GM18868 (cell line): ENCODE measurements around the gene PPM1H.
"Not testable (repeated sequence)": the region's sequence is repeated elsewhere in the genome, so short reads cannot be mapped to it uniquely, and the experiment has no call there.

Source experiments
- ATAC-seq: cut with Tn5 transposase; IDR thresholded peaks from one replicate; pipeline ENCODE4 v1.9.1; 2021; ENCODE audit warnings: mild to moderate bottlenecking, moderate library complexity; ENCODE audit not compliant: unreplicated experiment

Gene PPM1H

GRCh38 chr12:62910549-62911169, 24.3 kb downstream of the PPM1H start:
- ATAC-seq = no peak

DNA sequence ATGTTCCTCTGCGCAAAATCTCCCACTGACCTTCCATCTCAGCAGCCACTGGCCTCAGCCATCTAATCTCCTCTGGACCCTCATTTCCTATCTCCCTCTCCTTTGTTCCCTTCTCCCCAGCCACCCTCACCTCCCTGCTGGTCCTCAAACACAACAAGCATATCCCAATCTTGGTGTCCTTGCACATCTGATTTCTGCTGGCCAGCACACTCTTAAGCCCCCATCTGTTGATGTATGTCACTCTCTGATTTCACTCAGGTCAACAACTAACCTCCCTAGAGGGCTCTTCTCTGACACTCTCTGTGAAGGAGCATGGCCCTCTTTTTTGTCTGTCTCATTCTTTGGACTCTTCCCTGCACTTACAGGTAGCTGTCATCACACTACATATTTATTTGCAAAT, 25.6 kb downstream of the PPM1H start:
- no peak for ATAC-seq

DNA sequence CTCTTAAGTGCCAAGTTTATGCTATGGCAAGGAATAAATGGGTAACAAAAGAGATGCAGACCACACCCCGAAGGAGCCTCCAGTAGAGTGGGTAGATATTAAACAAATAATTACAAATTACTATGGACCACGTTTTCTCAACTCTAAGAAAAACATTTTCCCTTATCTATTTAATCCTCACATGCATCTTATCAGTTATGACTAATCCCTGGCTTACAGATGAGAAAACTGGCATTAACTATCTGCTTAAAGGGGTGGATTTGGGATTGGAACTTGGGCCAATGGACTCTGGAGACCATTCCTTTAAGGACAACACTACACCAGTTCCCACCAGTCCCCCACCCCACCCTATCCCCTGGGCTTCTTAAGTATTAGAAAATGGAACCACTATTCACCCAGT, 26.3 kb downstream of the PPM1H start:
- ATAC-seq = no peak

DNA sequence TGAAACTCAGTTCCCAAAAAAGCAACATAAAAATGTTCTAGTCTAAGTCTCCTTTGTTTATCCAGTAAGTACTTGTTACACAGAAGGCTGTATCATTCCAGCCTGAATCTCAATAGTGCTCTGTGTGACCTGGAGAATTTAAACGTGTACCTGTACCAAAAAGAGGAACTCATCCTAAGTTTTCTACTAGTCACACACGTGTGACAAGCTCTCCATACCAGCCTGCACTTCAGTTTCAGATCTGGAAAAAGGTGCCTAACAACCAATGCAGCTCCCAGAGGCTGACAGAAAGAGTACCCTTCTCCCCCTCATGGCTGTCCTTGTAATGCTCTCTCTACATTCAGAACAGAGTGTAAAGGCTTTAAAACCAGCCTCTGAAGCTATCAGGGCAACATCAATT, 27.4 kb downstream of the PPM1H start:
- ATAC-seq = no peak

- ATAC-seq = no peak
These were observed 27.9 kb downstream of the PPM1H start for GRCh38 chr12:62907078-62907477.

GRCh38 chr12:62903151-62903550, 31.8 kb downstream of the PPM1H start:
- ATAC-seq = no peak

- ATAC-seq = no peak
These were observed 34.2 kb downstream of the PPM1H start for GRCh38 chr12:62900686-62901272.

GRCh38 chr12:62899568-62900390, 35.2 kb downstream of the PPM1H start:
- ATAC-seq = no peak

DNA sequence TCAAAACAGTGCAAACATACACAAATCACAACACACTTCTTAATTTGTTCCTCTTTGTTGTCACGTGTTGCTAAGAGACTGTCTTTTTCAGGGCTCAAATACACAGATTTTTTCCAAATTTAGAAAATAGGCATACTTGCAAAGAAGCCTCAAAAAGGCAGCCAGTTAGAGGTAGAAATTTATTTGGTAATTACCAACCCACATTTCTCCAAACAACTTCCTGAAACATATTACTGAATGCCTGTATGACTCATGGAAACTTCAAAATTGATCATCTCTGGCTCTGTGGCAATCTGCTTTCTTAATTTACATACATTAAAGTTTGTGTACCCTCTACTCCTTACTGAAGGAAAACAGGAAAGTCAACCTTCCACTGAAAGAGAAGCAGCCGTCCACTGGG, 36.4 kb downstream of the PPM1H start:
- peak; percentile 48 for ATAC-seq

DNA sequence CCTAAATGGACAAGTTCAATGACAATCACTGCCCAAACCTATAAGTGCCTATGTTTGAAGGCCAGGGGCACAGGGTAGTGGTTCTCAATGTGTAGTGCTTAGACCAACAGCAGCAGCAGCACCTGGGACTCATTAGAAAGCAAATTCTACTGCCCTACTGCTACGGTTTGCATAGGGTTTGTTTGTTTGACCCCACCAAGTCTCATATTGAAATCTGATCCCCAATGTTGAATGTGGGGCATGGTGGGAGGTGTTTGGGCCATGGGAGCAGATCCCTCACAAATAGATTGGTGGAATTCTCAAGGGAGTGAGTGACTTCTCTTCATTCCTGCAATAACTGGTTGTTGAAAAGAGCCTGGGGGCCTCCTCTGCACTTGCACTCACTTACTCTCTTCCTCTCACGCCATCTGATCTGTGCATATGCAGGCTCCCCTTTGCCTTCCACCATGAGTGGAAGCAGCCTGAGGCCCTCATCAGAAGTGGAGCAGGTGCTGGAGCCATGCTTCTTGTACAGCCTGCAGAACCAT, 39.5 kb downstream of the PPM1H start:
- no peak for ATAC-seq

DNA sequence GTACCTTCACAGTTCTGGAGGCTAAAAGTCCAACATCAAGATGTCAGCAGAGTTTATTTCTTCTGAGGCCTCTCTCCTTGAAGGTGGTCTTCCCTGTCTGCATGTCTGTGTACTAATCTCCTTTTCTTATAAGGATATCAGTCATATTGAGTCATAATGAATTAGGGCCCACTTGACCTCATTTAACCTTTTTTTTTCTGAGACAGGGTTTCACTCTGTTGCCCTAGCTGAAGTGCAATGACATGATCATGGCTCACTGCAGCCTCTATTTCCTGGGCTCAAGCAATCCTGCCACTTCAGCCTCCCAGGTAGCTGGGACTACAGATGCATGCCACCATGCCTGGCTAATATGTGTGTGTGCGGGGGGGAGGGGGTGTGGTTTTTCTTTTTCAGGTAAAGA, 41.7 kb downstream of the PPM1H start:
- ATAC-seq = peak; percentile 25

DNA sequence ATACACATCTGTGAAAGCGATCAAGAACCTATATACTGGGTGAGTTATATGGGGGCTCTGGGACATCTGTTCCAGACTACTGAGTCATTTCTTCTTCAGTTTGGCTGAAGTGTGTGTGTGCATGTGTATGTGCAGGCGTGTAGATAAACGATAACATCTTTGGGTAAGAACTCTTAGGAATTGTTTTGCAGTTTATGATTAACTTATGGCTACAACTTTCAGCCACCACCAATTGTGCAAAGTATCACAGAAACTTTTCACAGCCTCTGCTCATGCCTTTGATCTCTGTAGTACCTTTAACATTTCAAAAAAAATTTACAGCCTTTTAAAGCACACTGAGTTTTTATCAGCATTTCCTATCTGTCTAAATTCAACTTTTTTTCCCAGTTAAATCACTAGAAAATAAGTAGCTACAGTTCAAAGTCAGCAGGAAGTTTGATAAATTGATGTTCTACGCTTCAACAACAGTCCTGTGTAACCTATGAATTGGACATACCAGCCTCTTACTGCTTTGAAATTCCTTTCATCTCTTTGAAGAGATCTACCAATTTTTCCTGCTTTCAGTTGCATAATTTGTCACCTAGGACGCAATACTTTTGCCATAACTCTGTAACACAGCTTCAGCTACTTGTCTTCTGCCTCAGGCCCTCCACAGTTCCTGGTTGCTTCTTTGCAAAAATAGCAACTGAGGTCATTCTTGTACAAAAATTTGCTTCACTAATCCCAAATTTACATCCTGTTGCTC, 43.0 kb downstream of the PPM1H start:
- peak; percentile 49 for ATAC-seq

GRCh38 chr12:62888454-62889110, 46.4 kb downstream of the PPM1H start:
- ATAC-seq = no peak

- no peak for ATAC-seq
These were observed 48.2 kb downstream of the PPM1H start for GRCh38 chr12:62886796-62887195.

DNA sequence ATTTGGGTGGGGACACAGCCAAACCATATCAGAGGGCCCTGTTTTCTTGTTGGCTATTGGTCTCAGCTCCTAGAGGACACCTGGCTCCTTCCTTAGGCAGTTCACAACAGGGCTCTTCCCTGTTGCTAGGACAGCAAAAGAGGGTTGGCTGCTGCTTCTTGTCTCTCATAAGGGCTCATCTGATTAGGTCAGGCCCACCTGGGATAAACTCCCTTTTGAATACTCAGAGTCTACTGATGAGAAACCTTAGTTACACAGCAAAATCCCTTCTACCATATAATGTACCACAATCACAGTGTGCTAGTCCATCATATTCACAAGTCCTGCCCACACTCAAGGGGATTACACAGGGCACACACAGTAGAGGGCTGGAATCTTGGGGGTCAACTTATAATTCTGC, 49.7 kb downstream of the PPM1H start:
- ATAC-seq = no peak

GRCh38 chr12:62884832-62885231, 50.1 kb downstream of the PPM1H start:
- ATAC-seq = not testable (repeated sequence)

DNA sequence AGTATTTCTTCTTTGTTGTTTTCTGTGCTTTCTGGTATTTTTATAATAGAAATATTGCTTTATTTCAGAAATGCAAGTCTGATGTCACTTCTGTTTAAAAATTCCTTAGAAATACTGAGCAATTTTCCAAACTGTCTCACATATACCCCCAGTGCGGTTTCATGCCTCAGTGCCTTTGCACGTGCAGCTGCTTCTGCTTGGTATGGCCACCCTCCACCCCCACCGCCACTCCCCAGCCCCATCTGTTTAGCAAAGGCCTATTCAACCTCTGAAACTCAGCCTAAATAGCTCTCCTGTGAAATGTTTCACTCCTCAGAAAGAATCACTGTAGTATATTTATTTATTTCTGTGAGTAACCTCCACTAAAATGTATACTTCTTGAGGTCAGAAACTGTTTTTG, 52.3 kb downstream of the PPM1H start:
- ATAC-seq = peak; percentile 51

DNA sequence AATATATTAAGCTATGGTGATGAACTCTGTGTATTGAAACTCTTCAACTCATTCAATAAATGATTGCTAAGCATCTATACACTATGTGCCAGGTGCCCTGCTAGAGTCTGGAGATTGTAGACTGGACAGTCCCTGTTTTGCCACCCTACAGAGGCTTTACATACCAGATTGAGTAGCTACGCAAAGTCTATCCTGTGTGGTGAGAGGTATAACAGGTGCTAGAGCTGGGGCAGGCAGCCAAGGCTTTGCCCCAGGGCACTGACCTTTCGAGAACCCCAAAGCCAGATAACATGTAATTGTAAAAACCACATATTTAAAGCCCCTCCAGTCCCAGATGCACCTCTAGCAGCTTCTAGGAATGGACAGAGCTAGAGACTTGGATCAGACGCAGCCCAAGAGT, 52.8 kb downstream of the PPM1H start:
- ATAC-seq = peak; percentile 30

GRCh38 chr12:62879691-62880090, 55.3 kb downstream of the PPM1H start:
- no peak for ATAC-seq

DNA sequence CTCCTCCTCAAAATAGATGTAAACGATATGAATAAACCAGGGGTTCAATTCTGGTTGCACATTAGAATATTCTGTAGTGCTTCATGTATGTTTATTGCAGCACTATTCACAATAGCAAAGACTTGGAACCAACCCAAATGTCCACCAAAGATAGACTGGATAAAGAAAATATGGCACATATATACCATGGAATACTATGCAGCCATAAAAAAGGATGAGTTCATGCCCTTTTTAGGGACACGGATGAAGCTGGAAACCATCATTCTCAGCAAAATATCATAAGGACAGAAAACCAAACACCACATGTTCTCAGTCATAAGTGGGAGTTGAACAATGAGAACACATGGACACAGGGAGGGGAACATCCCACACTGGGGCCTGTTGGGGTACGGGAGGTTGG, 55.7 kb downstream of the PPM1H start:
- ATAC-seq = not testable (repeated sequence)

DNA sequence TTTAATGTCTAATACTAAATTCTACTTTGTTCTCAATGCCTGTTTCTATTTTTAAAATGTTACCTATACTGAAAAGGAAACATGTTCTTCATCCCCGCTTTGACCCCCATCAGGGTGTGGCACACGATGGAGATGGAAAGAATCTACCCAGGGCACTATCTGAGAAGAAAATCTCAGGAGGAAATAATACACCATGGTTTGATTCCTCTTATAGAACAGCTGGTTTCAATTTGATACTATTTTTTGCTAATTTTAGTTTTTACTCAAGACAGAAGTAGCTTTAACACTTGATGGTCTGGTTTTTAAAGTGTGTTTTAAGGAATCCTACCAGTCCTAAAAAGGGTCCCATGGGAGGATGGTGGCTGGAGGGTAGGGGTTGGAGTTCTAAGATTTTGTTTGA, 56.7 kb downstream of the PPM1H start:
- ATAC-seq = no peak
